Renal pelvis (tissue), 4 donors: ENCODE data around the gene HOXA6. TPM values are rescaled to one million over a fixed set of nuclear protein-coding genes. Genes with fewer than 3 reads are reported as not detected.

ENCODE experiments used
- DNase-seq: peaks from one replicate; pipeline ENCODE4 v3.0.0-alpha.2; 2013
- polyA plus RNA-seq, 3 donors: library from polyadenylated mRNA; unstranded; fragments of 120-200 nt; gene quantifications; one replicate each; pipeline ENCODE4 v1.2.1, GENCODE V29; 2013; ENCODE audit not compliant: insufficient read length in 3 of 3

Gene HOXA6
- polyA plus RNA-seq, 3 donors: 33.3 to 45.1 (median 34.8) TPM

GRCh38 chr7:27186668-27187474, 39.3 kb upstream of the HOXA6 start:
- no peak for DNase-seq

- DNase-seq: no peak
Observed at GRCh38 chr7:27185854-27186667, 38.5 kb upstream of the HOXA6 start.

- DNase-seq: peak; percentile 95
Observed at GRCh38 chr7:27185013-27185853, 37.7 kb upstream of the HOXA6 start, which contains the start of gene HOXA11. Gene HOXA11, minus strand, starts transcription at chr7:27185232. Its CDS starts 88 bp downstream, at chr7:27185144.

GRCh38 chr7:27184337-27185012, 36.9 kb upstream of the HOXA6 start:
- DNase-seq: no peak

- DNase-seq: no peak
Observed at GRCh38 chr7:27183682-27184336, 36.2 kb upstream of the HOXA6 start.

GRCh38 chr7:27182861-27183681, 35.5 kb upstream of the HOXA6 start:
- no peak for DNase-seq

GRCh38 chr7:27182285-27182841, 34.8 kb upstream of the HOXA6 start:
- DNase-seq: no peak

GRCh38 chr7:27181795-27182275, 34.3 kb upstream of the HOXA6 start:
- DNase-seq: no peak

GRCh38 chr7:27180431-27181420, 33.2 kb upstream of the HOXA6 start:
- DNase-seq: no peak

- peak; percentile 93 for DNase-seq
Observed at GRCh38 chr7:27179503-27180430, 32.2 kb upstream of the HOXA6 start.

GRCh38 chr7:27179030-27179429, 31.5 kb upstream of the HOXA6 start:
- DNase-seq: no peak

- DNase-seq: no peak
Observed at GRCh38 chr7:27178366-27178765, 30.8 kb upstream of the HOXA6 start.

- DNase-seq: no peak
Observed at GRCh38 chr7:27177795-27178320, 30.3 kb upstream of the HOXA6 start.

GRCh38 chr7:27176962-27177794, 29.6 kb upstream of the HOXA6 start:
- DNase-seq: no peak

GRCh38 chr7:27176524-27176845, 28.9 kb upstream of the HOXA6 start:
- DNase-seq: no peak
